ENCODE data around the gene SYNM.
A peak's percentile ranks its signal among the peaks of the same experiment; 100 is the strongest.

DNA sequence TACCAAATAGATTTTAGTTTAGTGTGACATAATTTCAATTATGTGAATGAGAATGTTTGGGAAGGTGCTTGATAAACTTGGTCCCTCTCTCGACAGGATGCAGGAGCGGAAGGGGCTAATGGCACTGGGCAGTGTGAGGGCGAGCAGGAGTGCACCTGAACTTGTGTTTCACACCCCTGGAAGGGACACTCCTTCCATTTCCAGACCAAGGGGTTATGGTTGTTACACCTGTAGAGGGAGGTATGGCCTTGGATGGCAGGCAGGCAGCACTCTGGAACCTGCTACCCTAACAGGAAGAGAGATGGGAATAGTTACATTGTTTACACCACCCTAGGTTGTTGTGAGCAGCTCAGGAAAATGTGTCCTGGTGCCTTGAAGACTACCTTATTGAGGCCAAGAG, 22.1 kb downstream of the SYNM start:
- peak in 1 of 2 donors; percentile 38 for TF ChIP-seq POLR2AphosphoS5 (IDR thresholded peaks at IDR 0.05)
- TF ChIP-seq, protein P1, sequence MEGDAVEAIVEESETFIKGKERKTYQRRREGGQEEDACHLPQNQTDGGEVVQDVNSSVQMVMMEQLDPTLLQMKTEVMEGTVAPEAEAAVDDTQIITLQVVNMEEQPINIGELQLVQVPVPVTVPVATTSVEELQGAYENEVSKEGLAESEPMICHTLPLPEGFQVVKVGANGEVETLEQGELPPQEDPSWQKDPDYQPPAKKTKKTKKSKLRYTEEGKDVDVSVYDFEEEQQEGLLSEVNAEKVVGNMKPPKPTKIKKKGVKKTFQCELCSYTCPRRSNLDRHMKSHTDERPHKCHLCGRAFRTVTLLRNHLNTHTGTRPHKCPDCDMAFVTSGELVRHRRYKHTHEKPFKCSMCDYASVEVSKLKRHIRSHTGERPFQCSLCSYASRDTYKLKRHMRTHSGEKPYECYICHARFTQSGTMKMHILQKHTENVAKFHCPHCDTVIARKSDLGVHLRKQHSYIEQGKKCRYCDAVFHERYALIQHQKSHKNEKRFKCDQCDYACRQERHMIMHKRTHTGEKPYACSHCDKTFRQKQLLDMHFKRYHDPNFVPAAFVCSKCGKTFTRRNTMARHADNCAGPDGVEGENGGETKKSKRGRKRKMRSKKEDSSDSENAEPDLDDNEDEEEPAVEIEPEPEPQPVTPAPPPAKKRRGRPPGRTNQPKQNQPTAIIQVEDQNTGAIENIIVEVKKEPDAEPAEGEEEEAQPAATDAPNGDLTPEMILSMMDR (IDR thresholded peaks at IDR 0.05), result no peak
- no peak for TF ChIP-seq POLR2A (IDR thresholded peaks at IDR 0.05; ENCODE audit: low read depth)
